ENCODE measurements around the gene GPANK1. TPM values are rescaled to one million over a fixed set of nuclear protein-coding genes. Genes with fewer than 3 reads are reported as not detected.

Gene GPANK1
- total RNA-seq, 1 donor from 2014 or later = 18.7 TPM

DNA sequence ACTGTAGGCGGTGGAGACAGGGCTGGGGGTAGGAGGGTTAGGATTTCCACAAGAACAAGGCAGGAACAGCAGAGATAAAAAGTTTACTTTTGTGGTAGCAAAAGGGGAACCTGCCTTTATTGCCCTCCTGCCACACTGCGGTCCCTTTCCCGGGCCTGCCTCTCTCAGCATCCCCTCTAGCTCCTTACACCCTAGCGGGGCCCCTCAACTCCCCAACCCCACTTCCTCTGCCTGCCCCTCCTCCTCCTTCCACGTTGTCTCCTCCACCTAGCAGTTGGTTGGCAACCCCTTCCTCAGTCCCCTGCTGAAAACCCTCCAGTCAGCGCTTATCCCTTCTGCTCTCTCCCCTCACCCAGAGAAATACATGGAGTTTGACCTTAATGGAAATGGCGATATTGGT, 49.0 kb downstream of the GPANK1 start:
- TF ChIP-seq, protein P1, sequence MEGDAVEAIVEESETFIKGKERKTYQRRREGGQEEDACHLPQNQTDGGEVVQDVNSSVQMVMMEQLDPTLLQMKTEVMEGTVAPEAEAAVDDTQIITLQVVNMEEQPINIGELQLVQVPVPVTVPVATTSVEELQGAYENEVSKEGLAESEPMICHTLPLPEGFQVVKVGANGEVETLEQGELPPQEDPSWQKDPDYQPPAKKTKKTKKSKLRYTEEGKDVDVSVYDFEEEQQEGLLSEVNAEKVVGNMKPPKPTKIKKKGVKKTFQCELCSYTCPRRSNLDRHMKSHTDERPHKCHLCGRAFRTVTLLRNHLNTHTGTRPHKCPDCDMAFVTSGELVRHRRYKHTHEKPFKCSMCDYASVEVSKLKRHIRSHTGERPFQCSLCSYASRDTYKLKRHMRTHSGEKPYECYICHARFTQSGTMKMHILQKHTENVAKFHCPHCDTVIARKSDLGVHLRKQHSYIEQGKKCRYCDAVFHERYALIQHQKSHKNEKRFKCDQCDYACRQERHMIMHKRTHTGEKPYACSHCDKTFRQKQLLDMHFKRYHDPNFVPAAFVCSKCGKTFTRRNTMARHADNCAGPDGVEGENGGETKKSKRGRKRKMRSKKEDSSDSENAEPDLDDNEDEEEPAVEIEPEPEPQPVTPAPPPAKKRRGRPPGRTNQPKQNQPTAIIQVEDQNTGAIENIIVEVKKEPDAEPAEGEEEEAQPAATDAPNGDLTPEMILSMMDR (IDR thresholded peaks at IDR 0.05) = no peak

DNA sequence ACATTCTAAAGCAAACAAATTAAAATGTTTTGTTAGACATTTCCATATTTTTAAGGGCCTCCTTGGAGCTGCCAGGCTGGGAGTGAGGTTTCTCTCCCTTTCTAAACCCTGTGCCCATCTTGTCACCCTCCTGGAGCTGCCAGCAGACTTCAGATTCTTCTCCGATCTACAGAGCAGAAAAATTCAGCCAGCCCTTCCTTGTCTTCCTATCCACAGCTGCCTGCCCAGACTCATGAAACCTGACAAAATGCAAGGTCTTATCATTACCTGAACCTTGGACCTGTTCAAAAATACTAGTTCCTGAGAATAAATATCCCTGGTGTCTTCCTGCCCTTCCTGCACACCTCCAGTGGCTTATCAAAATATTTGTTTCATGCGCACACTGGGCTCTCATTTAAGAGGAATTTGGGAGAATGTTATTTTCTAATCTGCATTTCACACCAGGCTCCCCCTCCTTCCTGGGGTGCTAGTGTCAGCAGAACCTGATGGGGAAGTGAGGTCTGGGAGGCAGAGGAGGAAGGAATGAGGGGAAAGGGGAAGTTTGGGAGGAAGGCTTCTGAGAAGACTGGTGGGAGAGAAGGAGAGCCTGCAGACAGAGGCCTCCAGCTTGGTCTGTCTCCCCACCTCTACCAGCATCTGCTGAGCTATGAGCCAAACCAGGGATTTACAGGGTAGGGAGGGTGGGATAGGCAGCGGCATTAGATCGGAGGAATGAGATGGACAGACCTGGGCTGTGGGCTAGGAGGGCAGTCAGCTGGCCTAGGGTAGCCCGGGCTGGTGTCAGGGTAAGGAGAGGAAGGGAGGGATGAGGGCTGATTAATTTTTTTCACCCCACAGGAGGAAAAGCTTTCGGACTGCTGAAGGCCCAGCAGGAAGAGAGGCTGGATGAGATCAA, 49.9 kb downstream of the GPANK1 start, which contains the start of gene AIF1:
TSS of gene AIF1 (plus strand) at position 551 of the 895 bp plus-strand sequence. CDS start at position 647, 96 bp downstream.
- no peak within 1 kb of the TSS for H3K27ac Mint-ChIP-seq (ENCODE audit: unreplicated experiment)
- no peak within 1 kb of the TSS for H3K4me3 Mint-ChIP-seq (ENCODE audit: unreplicated experiment)
- no peaks in the 10 kb centered on the region for H3K36me3 Mint-ChIP-seq (ENCODE audit: unreplicated experiment)
- DNase-seq (ENCODE audit: extremely low spot score, unreplicated experiment) = no peak
- TF ChIP-seq, protein P1 (IDR thresholded peaks at IDR 0.05) = no peak
- no peaks in the 10 kb centered on the region for H3K9me3 Mint-ChIP-seq (ENCODE audit: unreplicated experiment)
- H3K4me1 Mint-ChIP-seq (ENCODE audit: unreplicated experiment) = peaks cover 3% of the 10 kb centered on the region
- no peaks in the 10 kb centered on the region for H3K27me3 Mint-ChIP-seq (ENCODE audit: unreplicated experiment)

More for the DNA sequence above, 49.0 kb downstream of the GPANK1 start:
- H3K27ac Mint-ChIP-seq (ENCODE audit: unreplicated experiment) = no peak overlapping the region
- no peaks in the 10 kb centered on the region for H3K9me3 Mint-ChIP-seq (ENCODE audit: unreplicated experiment)
- no peaks in the 10 kb centered on the region for H3K27me3 Mint-ChIP-seq (ENCODE audit: unreplicated experiment)
- no peak overlapping the region for H3K4me3 Mint-ChIP-seq (ENCODE audit: unreplicated experiment)
- H3K36me3 Mint-ChIP-seq (ENCODE audit: unreplicated experiment) = no peaks in the 10 kb centered on the region
- peaks cover 3% of the 10 kb centered on the region for H3K4me1 Mint-ChIP-seq (ENCODE audit: unreplicated experiment)
- DNase-seq (ENCODE audit: extremely low spot score, unreplicated experiment) = no peak

DNA sequence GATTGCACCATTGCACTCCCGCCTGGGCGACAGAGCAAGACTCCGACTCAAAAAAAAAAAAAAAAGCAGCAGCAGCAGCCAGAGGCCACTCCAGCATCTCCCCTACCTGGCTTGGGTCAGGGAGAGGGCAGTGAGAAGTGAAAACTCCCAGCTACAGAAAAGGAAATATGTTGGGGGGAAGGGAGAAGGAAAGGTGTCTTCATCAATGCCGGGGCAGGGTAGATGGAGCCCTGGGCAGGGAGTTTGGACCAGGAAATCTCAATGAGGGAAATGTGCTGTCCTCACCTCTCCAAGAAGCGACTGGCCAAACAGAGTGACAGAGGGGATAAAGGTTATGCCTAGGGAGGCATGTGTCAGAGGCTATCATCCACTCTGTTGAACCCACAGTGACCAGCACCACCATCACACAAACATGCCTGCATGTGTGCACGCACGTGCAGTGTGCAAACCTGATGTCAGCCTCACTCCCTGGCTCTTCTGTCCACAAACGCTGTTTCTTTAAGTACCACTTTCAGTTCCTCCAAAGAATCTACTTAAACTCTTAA, 50.6 kb downstream of the GPANK1 start:
- no peak overlapping the region for H3K27ac Mint-ChIP-seq (ENCODE audit: unreplicated experiment)
- H3K4me1 Mint-ChIP-seq (ENCODE audit: unreplicated experiment) = no peaks in the 10 kb centered on the region
- no peak overlapping the region for H3K4me3 Mint-ChIP-seq (ENCODE audit: unreplicated experiment)
- H3K9me3 Mint-ChIP-seq (ENCODE audit: unreplicated experiment) = no peaks in the 10 kb centered on the region
- H3K27me3 Mint-ChIP-seq (ENCODE audit: unreplicated experiment) = no peaks in the 10 kb centered on the region
- no peak for DNase-seq (ENCODE audit: extremely low spot score, unreplicated experiment)
- TF ChIP-seq, protein P1 (IDR thresholded peaks at IDR 0.05) = no peak
- H3K36me3 Mint-ChIP-seq (ENCODE audit: unreplicated experiment) = no peaks in the 10 kb centered on the region

Small RNA genes within 50 kb of the gene (microRNA-seq; reads per million reads assigned to microRNA genes)
- gene MIR4646 (ENCODE audit: unreplicated experiment) = not detected
- not detected for gene MIR6832 (ENCODE audit: unreplicated experiment)

Other genes with a start within 250 kb of the GPANK1 start
- 12.1 and 13.8 TPM in 2 replicates for gene MICB, start 166.9 kb downstream of the GPANK1 start, total RNA-seq
- not detected in 2 replicates for gene MCCD1, start 136.0 kb downstream of the GPANK1 start, total RNA-seq
- gene DDX39B, start 123.0 kb downstream of the GPANK1 start, total RNA-seq = 315 and 331 TPM in 2 replicates
- 8.8 and 9.0 TPM in 2 replicates for gene ATP6V1G2, start 118.4 kb downstream of the GPANK1 start, total RNA-seq
- 28.7 and 33.2 TPM in 2 replicates for gene NFKBIL1, start 117.4 kb downstream of the GPANK1 start, total RNA-seq
- gene LTA, start 92.7 kb downstream of the GPANK1 start, total RNA-seq = not detected in 2 replicates
- gene TNF, start 89.4 kb downstream of the GPANK1 start, total RNA-seq = not detected in 2 replicates
- gene LTB, start 82.6 kb downstream of the GPANK1 start, total RNA-seq = not detected in 2 replicates
- gene LST1, start 78.7 kb downstream of the GPANK1 start, total RNA-seq = not detected in 2 replicates
- gene NCR3, start 72.0 kb downstream of the GPANK1 start, total RNA-seq = not detected in 2 replicates
- gene AIF1, start 49.8 kb downstream of the GPANK1 start, total RNA-seq = not detected in 2 replicates
- gene PRRC2A, start 44.3 kb downstream of the GPANK1 start, total RNA-seq = 189 and 205 TPM in 2 replicates
- gene BAG6, start 12.3 kb downstream of the GPANK1 start, total RNA-seq = 382 and 386 TPM in 2 replicates
- gene APOM, start 9.1 kb downstream of the GPANK1 start, total RNA-seq = 2.2 and 4.0 TPM in 2 replicates
- gene C6orf47, start 4.2 kb downstream of the GPANK1 start, total RNA-seq = 21.5 and 23.0 TPM in 2 replicates
- 142 and 163 TPM in 2 replicates for gene CSNK2B, start 1.1 kb upstream of the GPANK1 start, total RNA-seq
- gene LY6G5B, start 5.0 kb upstream of the GPANK1 start, total RNA-seq = 14.0 and 17.6 TPM in 2 replicates
- 3.9 and 5.0 TPM in 2 replicates for gene LY6G5C, start 16.1 kb upstream of the GPANK1 start, total RNA-seq
- gene ABHD16A, start 38.3 kb upstream of the GPANK1 start, total RNA-seq = 46.6 and 50.5 TPM in 2 replicates
- gene LY6G6F, start 41.9 kb upstream of the GPANK1 start, total RNA-seq = not detected in 2 replicates
- not detected in 2 replicates for gene LY6G6D, start 50.4 kb upstream of the GPANK1 start, total RNA-seq
- gene LY6G6C, start 56.7 kb upstream of the GPANK1 start, total RNA-seq = not detected in 2 replicates
- gene MPIG6B, start 58.4 kb upstream of the GPANK1 start, total RNA-seq = not detected in 2 replicates
- gene DDAH2, start 64.3 kb upstream of the GPANK1 start, total RNA-seq = 91.4 and 96.3 TPM in 2 replicates
- 230 and 242 TPM in 2 replicates for gene CLIC1, start 71.5 kb upstream of the GPANK1 start, total RNA-seq
- gene MSH5, start 75.0 kb upstream of the GPANK1 start, total RNA-seq = 18.4 and 20.9 TPM in 2 replicates
- 2.5 and 3.4 TPM in 2 replicates for gene SAPCD1, start 97.7 kb upstream of the GPANK1 start, total RNA-seq
- gene VWA7, start 112.3 kb upstream of the GPANK1 start, total RNA-seq = 0.50 and 0.94 TPM in 2 replicates
- gene VARS1, start 130.8 kb upstream of the GPANK1 start, total RNA-seq = 73.0 and 73.4 TPM in 2 replicates
- 50.6 and 54.3 TPM in 2 replicates for gene LSM2, start 142.0 kb upstream of the GPANK1 start, total RNA-seq
- 1.1 and 1.7 TPM in 2 replicates for gene HSPA1L, start 150.3 kb upstream of the GPANK1 start, total RNA-seq
- gene HSPA1A, start 150.5 kb upstream of the GPANK1 start, total RNA-seq = 19.7 and 24.8 TPM in 2 replicates
- 65.5 and 65.8 TPM in 2 replicates for gene HSPA1B, start 162.7 kb upstream of the GPANK1 start, total RNA-seq
- 74.8 and 83.6 TPM in 2 replicates for gene NEU1, start 197.8 kb upstream of the GPANK1 start, total RNA-seq
- gene SLC44A4, start 214.0 kb upstream of the GPANK1 start, total RNA-seq = not detected in 2 replicates
- gene EHMT2, start 232.7 kb upstream of the GPANK1 start, total RNA-seq = 62.4 and 66.7 TPM in 2 replicates
- gene ZBTB12, start 237.1 kb upstream of the GPANK1 start, total RNA-seq = 8.3 and 8.8 TPM in 2 replicates

Measured in osteocyte (in vitro differentiated cells).